NT2/D1 (cell line): ENCODE measurements around the gene SYNDIG1L.

Experiments
- SUZ12 ChIP-seq: IDR thresholded peaks from 2 replicates; pipeline ENCODE4 v1.6.1; 2011; ENCODE audit not compliant: insufficient read length, insufficient read depth; ENCODE audit errors: extremely low read depth
- YY1 ChIP-seq: IDR thresholded peaks from 2 replicates; pipeline ENCODE4 v1.6.1; 2011; ENCODE audit not compliant: insufficient read length, insufficient read depth
- ZNF274 ChIP-seq: IDR thresholded peaks from 2 replicates; pipeline ENCODE4 v1.6.1; 2011; ENCODE audit warnings: mild to moderate bottlenecking, low read depth, low read length

DNA sequence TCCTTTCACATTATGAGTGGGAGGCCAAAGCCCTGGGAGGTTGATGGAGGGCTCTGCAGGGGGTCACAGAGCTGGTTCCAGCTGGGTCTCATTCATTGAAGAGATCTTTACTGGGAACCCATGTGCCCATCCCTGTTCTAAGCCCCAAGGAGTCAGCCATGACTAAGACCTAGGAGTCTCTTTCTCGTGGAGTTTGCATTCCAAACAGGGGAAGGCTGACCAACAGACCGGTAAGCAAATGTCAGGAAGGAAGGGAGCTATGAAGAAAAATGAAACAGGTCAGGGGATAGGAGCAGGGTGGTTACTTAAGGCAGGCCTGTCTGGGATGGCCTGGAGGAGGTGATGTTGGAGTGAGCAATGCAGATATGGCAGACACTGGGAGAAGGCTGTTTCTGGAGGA is 31.5 kb downstream of the SYNDIG1L start:
- TF ChIP-seq YY1 (no peak), ZNF274 (no peak), SUZ12 (no peak)
